ENCODE measurements around the gene GOLT1A. TPM values are rescaled to one million over a fixed set of nuclear protein-coding genes. Genes with fewer than 3 reads are reported as not detected.
"Not testable (repeated sequence)": the region's sequence is repeated elsewhere in the genome, so short reads cannot be mapped to it uniquely, and the experiment has no call there.

GOLT1A gene
- total RNA-seq, 1 donor from 2014 or later, result under 0.01 TPM

DNA sequence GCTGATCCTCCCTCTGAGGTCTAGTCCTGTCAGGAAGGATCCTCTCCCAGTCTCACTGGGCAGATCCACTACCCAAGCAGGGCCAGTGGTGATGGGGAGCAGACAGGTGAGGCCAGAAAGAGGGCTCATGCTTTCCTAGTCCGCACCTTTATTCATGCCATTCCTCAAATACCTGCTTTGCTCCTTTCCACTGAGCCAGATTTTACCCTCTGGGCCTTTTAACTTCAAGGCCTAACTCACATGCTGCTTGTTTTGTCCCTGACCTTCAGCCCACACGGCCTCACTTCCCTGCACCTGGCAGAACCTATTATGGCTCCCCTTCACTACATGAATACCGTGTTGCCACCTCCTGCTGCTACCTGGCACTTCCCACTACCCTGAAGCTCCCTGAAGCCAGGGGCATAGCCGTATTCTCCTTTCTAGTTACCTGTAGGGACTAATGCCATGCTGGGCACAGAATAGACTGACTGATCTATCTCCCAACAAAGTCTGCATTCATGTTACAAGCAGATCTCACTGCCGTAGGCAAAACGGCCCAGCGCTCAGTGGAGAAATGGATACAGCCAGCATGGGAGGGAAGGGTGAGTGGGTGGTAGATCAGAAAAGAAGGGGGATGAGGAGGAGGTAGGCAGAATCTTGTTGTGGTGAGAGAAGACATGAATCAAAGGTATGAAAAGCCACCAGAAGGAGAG, 36.1 kb upstream of the GOLT1A start:
- no peak for DNase-seq (ENCODE audit: low read depth in 2 of 2)

DNA sequence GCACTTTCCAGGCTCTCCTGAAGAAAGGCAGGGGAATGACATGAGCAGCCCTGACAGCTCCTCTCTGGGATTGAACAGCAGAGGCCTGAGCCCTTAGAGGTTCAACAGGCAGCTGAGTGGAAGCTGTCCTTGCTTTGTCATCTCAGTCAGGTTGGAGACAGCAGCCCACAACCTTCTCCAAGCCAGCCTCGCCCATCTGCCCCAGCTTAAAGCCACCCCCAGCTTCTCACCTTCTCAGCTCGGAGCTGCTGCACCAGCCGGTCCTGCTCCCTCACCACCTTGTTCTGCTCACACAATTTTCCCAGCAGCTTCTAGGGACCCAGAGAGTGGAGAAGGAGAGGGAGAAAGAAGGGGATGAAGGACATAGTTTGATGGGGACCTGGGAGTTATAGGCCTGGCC, 35.2 kb upstream of the GOLT1A start:
- no peak for DNase-seq (ENCODE audit: low read depth in 2 of 2)

DNA sequence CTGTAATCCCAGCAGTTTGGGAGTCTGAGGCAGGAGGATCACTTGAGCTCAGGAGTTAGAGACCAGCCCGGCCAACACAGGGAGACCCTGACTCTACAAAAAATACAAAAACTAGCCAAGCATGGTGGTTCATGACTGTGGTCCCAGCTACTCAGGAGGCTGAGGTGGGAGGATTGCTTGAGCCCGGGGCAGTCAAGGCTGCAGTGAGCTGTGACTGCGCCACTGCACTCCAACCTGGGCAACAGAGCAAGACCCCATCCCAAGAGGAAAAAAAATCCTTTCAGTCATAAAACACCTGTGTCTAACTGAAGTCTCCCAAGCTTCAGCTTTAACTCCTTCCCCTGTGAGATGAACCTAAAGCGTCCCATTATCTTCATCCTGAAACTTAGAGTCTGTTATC, 33.1 kb upstream of the GOLT1A start:
- DNase-seq (ENCODE audit: low read depth in 2 of 2), result no peak

DNA sequence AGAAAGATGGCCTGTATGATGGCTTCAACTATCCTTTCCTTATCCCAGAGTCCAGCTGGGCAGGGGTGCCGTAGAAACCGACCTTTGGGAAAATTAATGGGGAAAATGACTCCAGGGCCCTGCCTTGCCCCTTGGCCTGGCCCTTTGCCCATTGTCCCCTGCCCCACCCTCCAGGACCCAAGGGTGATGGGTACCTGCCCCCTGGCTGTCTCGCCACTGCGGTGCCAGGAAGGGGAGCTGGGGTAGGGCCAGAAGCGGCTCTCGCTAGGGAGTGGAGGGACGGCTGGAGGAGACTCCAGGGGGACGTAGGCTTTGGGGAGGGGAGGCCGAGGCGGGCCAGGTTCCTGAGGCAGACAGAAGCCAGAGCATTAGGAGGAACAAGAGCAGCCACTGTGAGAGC, 29.1 kb upstream of the GOLT1A start:
- no peak for DNase-seq (ENCODE audit: low read depth in 2 of 2)

DNA sequence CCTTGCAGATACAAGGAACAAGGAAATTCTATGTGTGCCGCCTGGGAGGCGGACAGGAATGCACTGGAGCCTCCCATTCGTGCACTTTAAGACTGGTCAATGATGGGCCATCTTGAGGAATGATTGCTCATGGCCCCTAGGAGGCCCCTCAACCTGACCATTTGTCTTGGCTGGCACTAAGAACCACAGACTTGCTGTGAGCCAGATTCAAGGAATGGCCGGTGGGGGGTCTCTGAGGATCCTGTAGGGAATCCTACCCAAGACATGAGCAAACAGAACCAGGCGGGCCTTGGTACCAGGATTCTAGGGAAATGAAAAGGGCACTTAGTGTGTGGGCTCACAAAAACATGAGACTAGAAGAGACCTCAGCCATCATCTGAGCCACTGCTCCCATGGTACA, 28.1 kb upstream of the GOLT1A start:
- DNase-seq (ENCODE audit: low read depth in 2 of 2), result no peak

DNA sequence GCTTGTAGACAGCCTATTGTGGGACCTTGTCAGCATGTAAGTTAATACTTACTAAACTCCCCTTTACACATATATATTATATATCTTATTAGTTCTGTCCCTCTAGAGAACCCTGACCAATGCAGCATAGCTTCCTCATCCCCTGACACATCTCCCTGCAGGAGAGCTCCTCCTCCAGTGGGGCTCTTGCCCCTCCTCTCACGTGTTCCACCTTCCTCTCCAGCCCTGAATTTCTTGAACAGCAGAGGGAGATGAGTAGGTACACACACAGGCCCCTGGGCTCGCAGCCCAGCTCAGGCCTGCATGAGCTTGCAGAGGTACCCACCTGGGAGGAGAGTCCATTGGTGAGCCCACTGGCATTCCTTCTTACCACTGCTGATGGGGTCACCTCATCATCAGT, 27.3 kb upstream of the GOLT1A start:
- DNase-seq (ENCODE audit: low read depth in 2 of 2), result no peak

DNA sequence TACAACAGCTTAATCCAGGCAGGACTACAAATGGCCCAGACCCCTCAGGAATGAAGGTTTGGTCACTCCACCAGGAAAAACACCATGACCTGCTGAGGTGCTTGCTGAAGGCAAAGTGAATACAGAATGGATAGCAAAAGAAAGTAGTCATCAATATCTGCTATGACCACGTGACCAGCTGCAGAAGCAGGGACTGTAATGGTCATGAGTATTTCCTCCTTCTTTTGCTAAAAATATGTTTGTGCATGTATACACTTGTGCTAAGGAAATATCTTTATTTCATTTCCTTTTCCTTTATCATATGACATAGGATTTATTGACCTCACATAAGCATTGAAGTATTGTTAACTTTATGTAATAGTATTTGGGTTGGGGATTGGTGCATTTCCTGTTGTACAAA, 26.4 kb upstream of the GOLT1A start:
- peak in 1 of 2 donors; percentile 39 for DNase-seq (ENCODE audit: low read depth in 2 of 2)

DNA sequence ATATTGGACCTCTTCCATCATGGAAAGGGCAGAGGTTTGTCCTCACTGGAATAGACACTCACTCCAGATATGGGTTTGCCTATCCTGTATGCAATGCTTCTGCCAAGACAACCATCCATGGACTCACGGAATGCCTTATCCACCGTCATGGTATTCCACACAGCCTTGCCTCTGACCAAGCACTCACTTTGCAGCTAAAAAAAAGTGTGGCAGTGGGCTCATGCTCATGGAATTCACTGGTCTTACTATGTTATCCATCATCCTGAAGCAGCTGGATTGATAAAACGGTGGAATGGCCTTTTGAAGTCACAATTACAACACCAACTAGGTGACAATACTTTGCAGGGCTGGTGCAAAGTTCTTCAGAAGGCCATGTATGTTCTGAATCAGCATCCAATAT, 25.6 kb upstream of the GOLT1A start:
- DNase-seq (ENCODE audit: low read depth in 2 of 2), result not testable (repeated sequence)

DNA sequence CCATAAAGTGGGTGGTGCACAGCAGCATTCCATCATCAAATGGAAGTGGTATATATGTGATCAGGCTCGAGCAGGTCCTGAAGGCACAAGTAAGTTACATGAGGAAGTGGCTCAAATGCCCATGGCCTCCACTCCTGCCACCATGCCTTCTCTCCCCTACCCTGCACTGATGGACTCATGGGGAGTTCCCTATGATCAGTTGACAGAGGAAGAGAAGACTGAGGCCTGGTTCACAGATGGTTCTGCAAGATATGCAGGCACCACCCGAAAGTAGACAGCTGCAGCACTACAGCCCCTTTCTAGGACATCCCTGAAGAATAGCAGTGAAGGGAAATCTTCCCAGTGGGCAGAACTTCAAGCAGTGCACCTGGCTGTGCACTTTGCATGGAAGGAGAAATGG, 24.7 kb upstream of the GOLT1A start:
- not testable (repeated sequence) for DNase-seq (ENCODE audit: low read depth in 2 of 2)

DNA sequence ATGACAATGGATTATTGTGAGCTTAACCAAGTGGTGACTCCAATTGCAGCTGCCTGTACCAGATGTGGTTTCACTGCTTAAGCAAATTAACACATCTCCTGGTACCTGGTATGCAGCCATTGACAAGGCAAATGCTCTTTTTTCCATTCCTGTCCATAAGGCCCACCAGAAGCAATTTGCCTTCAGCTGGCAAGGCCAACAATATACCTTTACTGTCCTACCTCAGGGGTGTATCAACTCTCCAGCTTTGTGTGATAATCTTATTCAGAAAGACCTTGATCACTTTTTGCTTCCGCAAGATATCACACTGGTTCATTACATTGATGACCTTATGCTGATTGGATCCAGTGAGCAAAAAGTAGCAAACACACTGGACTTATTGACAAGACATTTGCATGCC, 23.7 kb upstream of the GOLT1A start:
- not testable (repeated sequence) for DNase-seq (ENCODE audit: low read depth in 2 of 2)

DNA sequence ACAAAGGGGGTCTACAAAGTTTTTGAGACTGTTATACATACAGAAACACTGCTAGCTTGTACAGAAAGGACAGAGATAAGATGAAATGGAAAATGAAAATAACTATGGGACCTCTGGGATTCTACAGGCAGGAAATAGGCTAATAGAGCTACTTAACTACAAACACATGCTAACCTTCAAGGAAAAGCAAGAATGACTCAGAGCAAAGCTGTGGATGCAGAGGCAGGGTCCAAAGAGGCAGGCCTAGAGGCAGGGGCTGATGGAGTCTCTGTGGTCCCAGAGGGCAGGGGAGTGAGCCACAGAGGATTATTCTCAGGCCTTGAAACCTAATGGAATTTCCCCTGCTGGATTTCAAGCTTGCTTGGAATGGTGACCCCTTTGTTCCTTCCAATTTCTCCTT, 18.7 kb upstream of the GOLT1A start:
- peak in 1 of 2 donors; percentile 37 for DNase-seq (ENCODE audit: low read depth in 2 of 2)

DNA sequence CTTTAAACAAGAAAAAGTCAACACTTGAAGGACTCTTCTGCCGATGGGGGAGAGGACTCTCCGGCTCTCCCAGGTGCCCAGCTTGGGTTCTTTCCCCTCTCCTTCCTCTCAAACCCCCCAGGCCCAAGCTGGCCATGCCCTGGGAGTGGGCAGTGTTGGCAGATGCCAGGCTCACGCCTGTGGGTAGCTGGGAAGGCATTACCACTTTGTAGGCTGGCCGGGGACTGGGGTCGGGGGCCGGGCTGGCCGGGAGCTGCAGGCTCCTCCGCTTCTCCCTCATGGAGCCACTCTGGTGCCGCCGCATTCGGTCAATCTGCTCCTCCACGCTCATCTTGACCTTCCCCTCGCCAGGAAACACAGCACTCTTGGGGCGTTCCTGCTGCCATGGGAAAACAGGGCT, 16.4 kb upstream of the GOLT1A start:
- no peak for DNase-seq (ENCODE audit: low read depth in 2 of 2)

DNA sequence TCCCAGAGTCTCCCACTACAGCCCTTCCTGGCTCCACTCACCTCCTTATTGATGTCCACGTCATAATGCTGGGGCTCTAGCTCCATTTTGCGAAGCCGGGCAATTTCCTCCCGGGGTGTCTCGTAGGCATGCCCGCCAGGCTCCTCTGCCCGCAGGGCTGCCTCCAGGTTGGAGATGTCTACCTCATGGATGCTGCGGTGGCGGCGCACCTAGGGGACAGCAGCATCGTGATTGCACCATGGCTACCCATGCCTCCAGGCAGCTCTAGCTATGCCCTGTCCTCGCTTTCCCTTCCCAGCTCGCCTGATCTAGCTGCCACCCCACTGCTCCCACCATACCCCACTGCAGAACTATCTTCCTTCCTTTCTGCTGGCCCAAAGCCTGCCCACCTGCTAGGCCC, 15.1 kb upstream of the GOLT1A start:
- no peak for DNase-seq (ENCODE audit: low read depth in 2 of 2)

DNA sequence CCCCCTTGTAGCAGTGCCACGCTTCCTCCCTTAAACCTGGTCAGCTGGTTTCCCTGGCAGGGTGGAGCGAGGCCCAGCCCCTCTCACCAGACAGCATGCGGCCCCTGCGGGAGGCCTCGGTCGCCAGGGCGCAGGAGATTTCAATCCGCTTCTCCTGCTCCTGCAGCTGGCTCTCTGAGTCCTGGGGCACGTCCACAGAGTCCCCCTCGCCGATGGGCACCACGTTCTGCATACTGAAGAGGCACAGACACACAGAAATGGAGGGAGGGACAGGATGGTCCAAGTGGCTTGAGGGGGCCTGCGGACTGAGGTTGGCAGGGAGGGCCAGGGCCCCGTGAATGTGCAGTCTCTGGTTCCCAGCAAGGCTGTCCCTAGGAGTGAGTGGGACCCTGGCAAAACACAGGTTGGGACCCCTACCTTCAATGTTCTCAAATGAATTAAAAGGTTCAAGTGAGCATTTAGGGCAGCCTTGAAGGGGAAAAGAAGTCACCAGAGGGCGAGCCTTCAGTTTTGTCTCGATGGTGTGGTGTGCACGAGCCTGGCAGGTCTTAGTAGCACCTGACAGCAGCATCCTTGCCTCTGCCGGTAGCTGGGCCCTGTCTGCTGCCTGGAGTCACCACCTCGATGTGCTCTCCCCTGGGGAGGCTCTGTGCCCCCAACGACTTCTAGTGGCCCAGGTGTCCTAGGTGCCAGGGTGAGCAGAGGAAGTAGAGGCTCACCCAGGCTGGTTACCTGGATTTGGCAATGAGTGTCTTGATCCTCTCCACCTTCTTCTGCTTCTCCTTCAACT, 14.4 kb upstream of the GOLT1A start:
- DNase-seq (ENCODE audit: low read depth in 2 of 2), result no peak

DNA sequence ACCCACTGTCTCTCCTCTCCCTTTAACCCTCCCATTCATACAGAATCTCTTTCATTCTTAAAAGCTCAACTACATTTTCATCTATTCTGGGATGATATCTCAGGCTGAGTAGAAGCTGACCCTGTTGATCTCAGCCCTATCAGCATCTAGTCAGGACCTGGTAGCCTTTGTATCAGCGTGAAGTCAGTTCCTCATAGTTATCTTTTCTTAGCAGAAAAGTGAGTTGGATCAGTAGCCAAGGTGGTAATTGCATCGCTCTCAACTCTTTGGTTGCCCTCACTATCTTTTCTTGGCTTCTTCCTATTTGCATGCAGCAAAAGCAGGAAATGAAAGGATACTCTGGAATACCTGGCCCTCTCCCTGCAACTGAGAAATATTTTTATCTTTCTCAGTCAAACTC, 13.6 kb upstream of the GOLT1A start:
- no peak for DNase-seq (ENCODE audit: low read depth in 2 of 2)

DNA sequence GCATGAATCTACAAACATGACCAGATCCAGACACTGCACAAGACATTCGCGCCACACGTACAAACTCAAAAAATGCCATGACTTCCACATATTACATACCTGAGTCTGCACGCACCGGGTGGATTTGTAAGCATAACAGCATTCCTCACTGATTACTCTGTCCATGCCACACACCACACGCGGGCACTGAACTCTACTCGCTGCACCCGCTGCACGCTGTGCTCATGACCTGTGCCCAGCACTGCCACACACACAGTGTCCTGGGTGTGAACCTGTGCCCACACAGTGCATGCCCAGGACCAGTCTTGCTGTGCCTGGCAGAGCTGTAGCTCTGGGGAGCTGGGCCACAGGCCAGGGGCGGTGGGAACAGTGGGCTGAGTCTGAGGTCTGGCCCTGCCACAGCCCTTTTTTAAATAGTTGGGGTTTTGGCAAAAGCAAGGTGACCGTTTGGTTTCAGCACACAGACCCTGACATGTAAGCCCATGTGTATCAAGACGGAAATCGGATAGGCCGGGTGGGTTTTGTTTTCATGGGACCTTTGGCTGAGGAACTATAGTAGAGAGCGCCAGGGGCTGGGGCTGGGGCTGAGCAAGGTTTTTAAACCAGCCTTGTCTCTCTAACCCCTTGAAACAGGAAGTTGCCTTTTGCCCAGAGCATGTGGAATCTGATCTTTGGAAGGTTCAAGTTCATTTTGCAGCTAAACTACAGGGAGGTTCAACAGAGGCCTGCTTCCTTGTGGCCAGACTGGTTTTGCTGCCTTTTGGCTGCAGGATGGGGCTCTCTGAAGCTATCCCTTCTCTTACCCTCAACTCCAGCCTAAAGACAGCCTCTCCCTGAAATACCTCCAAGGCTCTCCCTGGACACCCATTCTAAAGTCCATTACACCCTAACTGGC, 12.3 kb upstream of the GOLT1A start:
- peak in 1 of 2 donors; percentile 17 for DNase-seq (ENCODE audit: low read depth in 2 of 2)

DNA sequence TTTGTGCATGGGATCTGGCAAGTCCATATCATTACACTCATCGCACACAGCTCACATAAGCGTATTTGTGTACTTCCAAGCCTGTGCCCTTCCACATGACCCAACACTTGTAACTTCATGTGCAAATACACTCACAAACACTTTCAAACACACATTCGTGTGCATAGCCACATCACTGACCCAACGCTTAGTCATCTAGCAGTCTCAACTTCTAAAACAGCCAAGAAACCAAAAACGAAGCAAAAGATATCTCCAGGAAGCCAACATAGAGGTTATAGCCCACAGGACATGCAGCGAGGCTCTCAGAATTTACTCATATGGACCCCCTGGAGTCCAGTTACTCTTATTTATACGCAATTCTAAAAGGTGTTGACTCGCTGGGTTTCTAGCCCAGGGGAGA, 10.9 kb upstream of the GOLT1A start:
- DNase-seq (ENCODE audit: low read depth in 2 of 2), result no peak

DNA sequence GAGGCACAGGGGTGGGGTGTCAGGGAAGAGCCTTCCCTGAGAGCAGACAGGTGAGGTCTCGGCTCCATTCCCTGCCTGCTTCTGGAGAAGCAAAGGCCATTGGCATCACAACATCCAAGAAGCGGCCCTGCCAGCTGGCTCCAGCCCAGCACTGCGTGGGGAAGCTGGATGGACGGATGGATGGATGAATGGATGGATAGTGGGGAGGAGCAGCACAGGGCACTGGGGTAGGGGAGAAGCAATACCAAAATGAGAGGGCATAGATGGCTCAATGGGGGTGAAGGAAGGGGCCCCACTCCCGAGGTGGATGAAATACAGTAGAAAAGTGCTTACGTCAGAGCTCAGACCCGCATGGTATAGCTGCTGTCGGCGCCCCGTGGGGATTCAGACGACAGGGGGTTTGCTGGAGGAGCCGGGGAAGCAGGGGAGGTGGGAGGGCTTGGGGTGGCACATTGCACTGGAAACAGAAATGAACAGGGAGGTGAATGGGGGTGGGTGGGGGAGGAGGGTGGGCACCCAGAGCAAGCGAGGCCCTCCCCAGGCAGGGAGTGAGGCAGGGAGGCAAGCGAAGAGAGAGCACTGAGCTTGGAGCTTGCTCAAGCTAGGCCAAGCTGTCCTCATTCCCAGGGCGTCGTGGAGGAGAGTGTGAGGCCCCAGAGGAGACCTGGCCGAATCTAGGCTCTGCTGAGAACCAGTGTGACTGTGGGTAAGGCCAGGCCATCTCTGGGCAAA, 9.5 kb upstream of the GOLT1A start:
- no peak for DNase-seq (ENCODE audit: low read depth in 2 of 2)

DNA sequence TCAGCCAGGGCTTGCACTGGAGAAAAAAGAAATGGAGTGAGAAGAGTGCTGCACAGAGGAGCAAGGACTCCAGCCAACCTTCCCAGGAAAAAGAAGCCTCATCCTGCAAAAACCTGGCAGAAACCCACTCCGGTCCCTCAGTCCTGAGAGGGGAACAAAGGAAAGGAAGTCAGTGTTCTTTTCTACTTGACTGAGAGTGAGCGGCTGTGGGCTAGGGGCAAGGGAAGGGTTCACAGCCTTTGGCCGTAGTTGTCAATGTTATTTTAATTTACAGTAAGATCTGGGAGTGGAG, 8.9 kb upstream of the GOLT1A start:
- no peak for DNase-seq (ENCODE audit: low read depth in 2 of 2)

DNA sequence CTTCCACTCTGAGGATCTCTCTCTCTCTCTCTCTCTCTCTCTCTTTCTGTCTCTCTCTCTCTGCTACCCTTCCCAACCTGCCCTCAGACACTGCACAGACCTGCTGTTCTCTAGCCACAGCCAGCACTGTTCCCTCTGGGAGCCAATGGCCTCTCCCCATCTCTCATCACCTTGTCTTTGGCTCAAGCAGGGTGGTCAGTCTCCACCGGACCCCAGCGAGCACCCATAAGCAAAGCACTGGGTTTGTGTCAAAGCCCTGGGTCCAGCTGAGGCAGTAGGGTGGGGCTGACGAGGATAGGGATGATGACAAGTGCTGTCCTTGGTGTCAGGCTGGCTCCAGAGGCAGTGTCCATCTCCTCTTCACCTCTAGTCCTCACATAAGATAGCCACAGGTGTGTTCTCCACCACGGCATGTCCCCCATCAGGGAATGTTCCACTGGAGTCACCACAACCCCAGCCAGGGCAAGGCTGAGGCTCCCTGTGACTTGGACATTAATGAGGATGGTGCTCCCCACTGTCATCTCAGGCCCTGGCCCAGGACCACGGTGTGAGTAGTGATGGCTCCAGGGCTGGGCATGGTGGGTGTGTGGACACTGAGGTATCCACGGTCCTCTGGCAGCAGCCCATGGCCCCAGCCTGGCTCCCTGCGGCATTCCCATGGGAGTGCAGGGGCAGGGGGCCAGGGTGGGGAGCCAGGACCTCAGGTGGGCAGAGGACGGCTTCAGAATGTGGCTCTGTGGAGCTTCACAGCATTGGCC, 8.4 kb upstream of the GOLT1A start:
- no peak for DNase-seq (ENCODE audit: low read depth in 2 of 2)

DNA sequence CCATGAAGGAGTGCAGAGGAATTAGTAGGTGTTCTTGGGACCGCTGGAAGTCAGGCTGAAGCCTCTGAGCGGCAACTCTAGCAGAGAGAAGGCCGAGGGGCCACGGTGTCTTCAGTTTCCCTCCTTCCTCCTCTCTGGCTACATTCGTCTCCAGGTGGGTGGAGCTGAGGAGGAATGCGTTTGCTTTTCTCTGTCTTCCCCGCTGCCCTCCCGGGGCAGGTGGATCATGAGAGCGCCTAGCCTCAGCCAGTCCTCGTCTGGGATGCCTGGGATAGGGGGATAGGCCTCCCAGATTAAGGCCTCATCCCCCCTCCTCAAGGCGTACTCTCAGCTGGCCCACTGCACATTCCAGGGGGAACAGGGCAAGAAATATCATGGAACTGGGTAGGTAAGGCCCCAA, 7.5 kb upstream of the GOLT1A start:
- no peak for DNase-seq (ENCODE audit: low read depth in 2 of 2)

Data from lung microvascular endothelial cell (primary cell).